GM23248 (cell line): ENCODE data around the gene IP6K1. TPM values are rescaled to one million over a fixed set of nuclear protein-coding genes. Genes with fewer than 3 reads are reported as not detected.
A peak's percentile ranks its signal among the peaks of the same experiment; 100 is the strongest.
"Not testable (repeated sequence)": the region's sequence is repeated elsewhere in the genome, so short reads cannot be mapped to it uniquely, and the experiment has no call there.

Source experiments
- DNase-seq: peaks from one replicate; pipeline ENCODE4 v3.0.0-alpha.2; 2015
- H2AFZ ChIP-seq: fragments of 200-600 bp; sonication (generic); 2 replicates; pipeline ENCODE4 v1.6.1; 2016; ENCODE audit warnings: antibody characterized with exemption
- H3F3A ChIP-seq: fragments of 200-600 bp; sonication (generic); 2 replicates; pipeline ENCODE4 v1.6.1; 2016; ENCODE audit warnings: mild to moderate bottlenecking, antibody characterized with exemption, mixed run types; ENCODE audit not compliant: insufficient read depth
- H3K27ac ChIP-seq: fragments of 200-600 bp; sonication (generic); 2 replicates; pipeline ENCODE4 v1.5.1; 2016; ENCODE audit warnings: mild to moderate bottlenecking
- H3K27me3 ChIP-seq: fragments of 200-600 bp; sonication (generic); replicated peaks from 2 replicates; pipeline ENCODE4 v1.6.1; 2016; ENCODE audit warnings: mild to moderate bottlenecking; ENCODE audit not compliant: insufficient read depth
- H3K36me3 ChIP-seq: fragments of 200-600 bp; sonication (generic); 2 replicates; pipeline ENCODE4 v1.6.1; 2016; ENCODE audit warnings: low read depth, mild to moderate bottlenecking
- H3K4me1 ChIP-seq: fragments of 200-600 bp; sonication (generic); 2 replicates; pipeline ENCODE4 v1.6.1; 2016; ENCODE audit warnings: mild to moderate bottlenecking; ENCODE audit not compliant: insufficient read depth
- H3K4me2 ChIP-seq: fragments of 200-600 bp; sonication (generic); one replicate; pipeline ENCODE4 v1.6.1; 2016; ENCODE audit warnings: mild to moderate bottlenecking; ENCODE audit not compliant: unreplicated experiment
- H3K4me3 ChIP-seq: fragments of 200-600 bp; sonication (generic); 2 replicates; pipeline ENCODE4 v1.5.1; 2016; ENCODE audit warnings: mild to moderate bottlenecking
- H3K79me2 ChIP-seq: fragments of 200-600 bp; sonication (generic); 2 replicates; pipeline ENCODE4 v1.6.1; 2016; ENCODE audit warnings: mild to moderate bottlenecking; ENCODE audit not compliant: insufficient read depth
- H3K9ac ChIP-seq: fragments of 200-600 bp; sonication (generic); 2 replicates; pipeline ENCODE4 v1.6.1; 2016; ENCODE audit warnings: mild to moderate bottlenecking
- H3K9me2 ChIP-seq: fragments of 200-600 bp; sonication (generic); 2 replicates; pipeline ENCODE4 v1.6.1; 2016; ENCODE audit warnings: mixed run types, mild to moderate bottlenecking, moderate library complexity; ENCODE audit not compliant: insufficient read depth
- H3K9me3 ChIP-seq: fragments of 200-600 bp; sonication (generic); one replicate; pipeline ENCODE4 v1.6.1; 2017; ENCODE audit warnings: low read depth
- H4K20me1 ChIP-seq: fragments of 200-600 bp; sonication (generic); 2 replicates; pipeline ENCODE4 v1.6.0; 2016; ENCODE audit not compliant: insufficient read depth
- EZH2 ChIP-seq: fragments of 200-600 bp; sonication (generic); IDR thresholded peaks from 2 replicates; pipeline ENCODE4 v1.6.1; 2018; ENCODE audit warnings: antibody characterized with exemption, mild to moderate bottlenecking; ENCODE audit not compliant: insufficient read depth, poor library complexity, severe bottlenecking
- EZH2phosphoT487 ChIP-seq: fragments of 200-600 bp; sonication (generic); IDR thresholded peaks from 2 replicates; pipeline ENCODE4 v1.6.1; 2018; ENCODE audit warnings: antibody characterized with exemption, moderate library complexity, mild to moderate bottlenecking, low read depth; ENCODE audit not compliant: insufficient read depth
- WGBS, 2 experiments: methylation state at CpG; one replicate each; pipeline ENCODE4 v1.1.6; 2015 to 2017; ENCODE audit warnings: low lambda C conversion rate in 2 of 2, low coverage in 1 of 2; ENCODE audit errors: missing lambda C conversion rate in 2 of 2; 5-methylcytosine and 5-hydroxymethylcytosine counted together
- in situ Hi-C: fragments of 300-500 bp; cut with MboI; formaldehyde crosslinking; loops from 2 replicates; pipeline ENCODE4 v1.15.0; 2020
- polyA plus RNA-seq: library from polyadenylated mRNA; unstranded; fragments of >200 nt; fragmentation: Nextera tagmentation; extraction: Ambion mirVana; gene quantifications from 2 replicates; pipeline ENCODE4 v1.2.1, GENCODE V29; 2016
- total RNA-seq: library from RNA; depleted of rRNA; stranded (reverse); fragments of >200 nt; shearing (Covaris generic); gene quantifications from 2 replicates; pipeline ENCODE4 v1.2.3, GENCODE V29; 2014

Gene IP6K1
- total and polyA plus RNA-seq, 2 experiments from 2014 or later = 18.7 to 27.2 TPM

DNA sequence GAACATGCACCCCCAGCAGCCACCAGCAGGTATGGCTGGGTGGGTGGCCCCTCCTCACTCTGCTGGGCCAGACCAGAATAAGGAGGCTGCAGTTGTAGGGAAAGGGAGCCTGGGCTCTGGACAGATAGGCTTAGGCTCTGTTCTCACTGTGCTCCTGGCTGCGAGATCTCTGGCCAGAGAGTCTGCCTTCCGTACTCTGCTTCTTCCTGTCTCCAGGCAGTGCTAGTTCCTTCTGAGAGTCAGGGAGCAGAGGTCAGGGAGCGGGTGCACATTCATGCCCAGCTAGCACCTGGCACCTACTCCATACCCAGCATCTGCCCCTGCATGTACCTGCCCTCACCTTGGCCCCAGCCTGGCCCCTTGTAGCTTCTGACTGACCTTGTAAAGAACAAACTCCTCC is 94.9 kb downstream of the IP6K1 start:
- H3K27ac ChIP-seq, H3K4me3 ChIP-seq, H3K4me2 ChIP-seq, H3K9me3 ChIP-seq, H3F3A ChIP-seq, H4K20me1 ChIP-seq, H3K27me3 ChIP-seq, H3K9ac ChIP-seq, H2AFZ ChIP-seq, DNase-seq, in situ Hi-C loops, H3K9me2 ChIP-seq, H3K36me3 ChIP-seq: not testable (repeated sequence)
- peaks cover 53% of the 10 kb centered on the region for H3K79me2 ChIP-seq
- 98 to 100% methylated on average over 3 of the region's 3 CpGs for WGBS, 2 experiments
- peaks cover 11% of the 10 kb centered on the region; the same call in 1 of the 2 replicates for H3K4me1 ChIP-seq

DNA sequence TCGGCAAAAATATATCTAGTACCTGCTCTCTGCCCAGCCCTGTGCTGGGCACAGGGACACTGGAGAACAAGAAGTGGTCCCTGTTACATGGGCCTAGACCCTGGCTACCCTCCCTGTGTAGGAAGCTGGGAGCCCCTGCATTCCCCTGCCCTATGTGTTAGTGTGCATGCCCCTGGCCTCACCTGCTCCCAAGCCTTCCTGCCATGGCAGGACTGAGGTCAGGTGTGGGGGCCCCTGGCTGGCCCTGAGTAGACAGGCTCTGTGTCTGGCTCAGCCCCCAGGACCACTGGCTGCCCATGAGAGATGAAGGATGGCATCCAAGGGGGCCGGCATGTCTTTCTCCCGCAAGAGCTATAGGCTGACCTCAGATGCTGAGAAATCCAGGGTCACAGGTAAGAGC is 95.5 kb downstream of the IP6K1 start:
- H3K79me2 ChIP-seq = peaks cover 53% of the 10 kb centered on the region
- H3K4me3 ChIP-seq, DNase-seq, H3K27me3 ChIP-seq, H3K9ac ChIP-seq, H3K9me2 ChIP-seq, H4K20me1 ChIP-seq, H2AFZ ChIP-seq, H3F3A ChIP-seq, H3K9me3 ChIP-seq, H3K27ac ChIP-seq, in situ Hi-C loops, H3K36me3 ChIP-seq: not testable (repeated sequence)
- H3K4me1 ChIP-seq = peaks cover 11% of the 10 kb centered on the region; the same call in 1 of the 2 replicates
- 91 to 92% methylated on average over 3 of the region's 3 CpGs for WGBS, 2 experiments
- peak overlapping the region; percentile 98 for H3K4me2 ChIP-seq

DNA sequence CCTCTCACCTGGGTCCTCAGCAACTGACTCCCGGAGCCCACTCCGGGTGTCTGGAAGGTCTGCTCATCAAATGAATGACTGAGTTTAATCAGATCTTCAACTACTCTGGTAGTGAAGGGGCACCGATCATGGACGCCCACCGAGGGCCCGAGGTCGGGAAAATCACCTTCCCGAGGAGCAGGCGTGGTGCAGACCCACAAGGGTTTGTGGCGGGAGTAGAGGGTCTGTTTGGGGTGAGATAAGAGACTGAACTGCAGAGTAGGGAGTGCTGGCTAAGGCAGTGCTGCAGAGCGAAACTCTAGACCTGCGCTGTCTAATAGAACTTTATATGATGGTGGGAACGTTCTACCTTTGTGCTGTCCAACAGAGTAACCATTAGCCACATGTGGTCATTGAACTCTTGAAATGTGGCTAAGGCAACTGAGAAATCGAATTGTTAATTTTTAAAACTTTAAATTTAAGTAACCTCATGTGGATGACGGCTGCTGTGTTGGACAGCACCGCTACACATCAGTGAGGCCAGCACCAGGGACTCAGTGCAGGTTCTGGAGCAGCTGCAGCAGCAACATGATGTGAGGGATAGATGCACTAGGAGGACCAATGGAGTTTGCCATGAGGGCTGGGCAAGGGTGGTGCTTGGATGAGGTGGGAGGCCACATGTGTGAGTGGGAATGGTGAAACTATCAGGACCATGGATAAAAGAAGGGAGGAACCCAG is 96.3 kb downstream of the IP6K1 start:
- H4K20me1 ChIP-seq, H3K9me3 ChIP-seq, H3F3A ChIP-seq, H3K9me2 ChIP-seq, H3K27me3 ChIP-seq, in situ Hi-C loops, H3K27ac ChIP-seq, H3K36me3 ChIP-seq: not testable (repeated sequence)
- Histone ChIP-seq H3K9ac (peak overlapping the region; percentile 88), H2AFZ (peak overlapping the region; percentile 96), H3K4me1 (peaks cover 11% of the 10 kb centered on the region; the same call in 1 of the 2 replicates), H3K4me2 (peak overlapping the region; percentile 98), H3K79me2 (peaks cover 53% of the 10 kb centered on the region), H3K4me3 (peak overlapping the region; percentile 93)
- peak; percentile 47 for DNase-seq
- 8 to 9% methylated on average over 16 of the region's 16 CpGs for WGBS, 2 experiments

DNA sequence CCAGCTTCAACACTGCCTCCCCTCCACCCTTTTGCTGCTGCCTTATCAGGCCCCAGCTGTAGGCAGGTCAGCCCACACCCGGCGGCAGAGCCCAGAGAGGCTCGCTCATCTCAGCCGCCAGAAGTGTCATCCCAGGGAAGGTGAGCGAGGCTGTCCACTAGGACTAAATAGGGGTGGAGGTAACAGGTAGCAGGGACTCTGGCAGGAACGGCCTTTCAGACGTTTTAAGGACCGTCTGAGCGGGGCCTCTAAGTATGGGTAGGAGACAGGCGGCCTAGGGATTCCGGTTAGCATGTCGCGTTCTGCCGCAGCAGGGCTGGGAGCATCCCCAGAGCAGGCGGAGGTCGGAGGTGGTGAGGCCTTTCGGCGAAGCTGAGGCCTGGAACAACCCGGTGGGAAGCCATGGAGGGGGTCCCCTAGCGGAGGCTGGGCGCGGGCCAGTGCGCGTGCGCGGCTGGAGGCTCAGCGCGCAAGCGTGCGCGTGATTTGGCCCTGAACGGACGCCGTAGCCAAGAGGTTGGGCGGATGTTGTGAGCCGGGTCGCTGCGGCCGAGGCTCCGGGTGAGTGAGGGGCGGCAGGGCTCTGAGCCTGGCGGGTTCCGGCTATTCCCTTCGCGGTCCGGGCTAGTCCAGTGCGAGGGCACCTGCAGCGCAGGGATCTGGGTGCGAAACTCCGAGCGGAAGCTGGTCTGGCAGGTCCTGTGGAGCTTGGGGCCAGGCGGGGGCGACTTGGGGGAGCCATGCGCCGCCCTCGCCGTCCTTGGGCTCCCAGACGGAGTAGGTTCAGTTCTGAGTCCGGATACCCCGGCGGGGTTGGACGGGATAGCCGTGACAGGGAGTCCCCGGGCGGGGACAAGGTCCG is 97.1 kb downstream of the IP6K1 start, which contains the start of the genes MST1 and RNF123:
TSS of gene MST1 (minus strand) at position 429 of the 862 bp plus-strand sequence. CDS start 783 bp downstream, outside the sequence.
TSS of gene RNF123 (plus strand) at position 512 of the 862 bp plus-strand sequence. CDS start 1,609 bp downstream, outside the sequence.
- peak within 1 kb of the TSS; percentile 96 for H2AFZ ChIP-seq
- H3F3A ChIP-seq = no peaks in the 10 kb centered on the region
- no peaks in the 10 kb centered on the region for H3K27me3 ChIP-seq
- peaks cover 11% of the 10 kb centered on the region; the same call in 1 of the 2 replicates for H3K4me1 ChIP-seq
- peaks cover 47% of the 10 kb centered on the region for H3K79me2 ChIP-seq
- H3K9me3 ChIP-seq = no peaks in the 10 kb centered on the region
- no peaks in the 10 kb centered on the region for H3K9me2 ChIP-seq
- peak within 1 kb of the TSS; percentile 98 for H3K4me2 ChIP-seq
- no peaks in the 10 kb centered on the region for H3K36me3 ChIP-seq
- TF ChIP-seq EZH2 = no peak
- no peak for TF ChIP-seq EZH2phosphoT487
- H3K9ac ChIP-seq = peak within 1 kb of the TSS; percentile 88
- in situ Hi-C loops = no loop called here
- peak within 1 kb of the TSS; percentile 93 for H3K4me3 ChIP-seq
- peak within 1 kb of the TSS; percentile 30 for H3K27ac ChIP-seq
- WGBS, 2 experiments = 3 to 4% methylated on average over 42 to 66 of the region's 66 CpGs
- no peaks in the 10 kb centered on the region; the same call in 1 of the 2 replicates for H4K20me1 ChIP-seq
- DNase-seq = peak; percentile 89

DNA sequence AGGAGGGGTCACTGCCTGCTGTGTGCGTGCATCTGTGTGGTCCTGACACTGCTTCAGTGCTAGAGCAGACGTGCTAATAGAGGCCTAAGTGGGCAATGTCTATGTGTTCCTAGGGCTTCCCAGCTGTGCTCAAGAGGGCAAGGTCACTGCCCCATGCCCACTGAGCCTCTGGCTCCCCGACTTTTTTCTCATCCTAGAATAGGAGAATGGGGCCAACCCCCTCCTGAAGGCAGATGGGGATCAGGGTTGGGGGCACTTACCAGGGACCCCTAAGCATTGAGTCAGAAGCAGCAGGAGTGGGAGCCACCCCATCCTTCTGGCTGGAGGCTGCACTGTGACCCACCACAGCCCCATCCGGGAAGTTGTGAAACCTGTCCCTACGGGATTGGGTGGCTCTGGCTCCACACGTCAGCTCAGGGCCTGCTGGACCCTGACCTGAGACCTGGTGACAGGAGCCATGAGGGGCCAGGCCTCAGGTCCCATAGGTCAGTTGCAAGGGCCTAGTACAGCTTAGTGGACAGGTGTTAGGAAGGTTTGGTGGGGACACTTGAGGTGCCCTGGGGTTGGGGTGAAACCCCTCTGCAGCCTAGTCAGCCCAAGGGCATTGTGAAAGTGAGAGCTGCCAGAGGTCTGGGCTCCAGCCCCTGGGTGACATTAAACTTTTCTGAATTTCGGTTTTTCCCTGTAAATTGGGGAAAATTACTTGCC is 97.8 kb downstream of the IP6K1 start:
- H3K9me2 ChIP-seq, H4K20me1 ChIP-seq, H3K9me3 ChIP-seq, H3K27me3 ChIP-seq, H3F3A ChIP-seq, H3K36me3 ChIP-seq, DNase-seq, in situ Hi-C loops: not testable (repeated sequence)
- Histone ChIP-seq H2AFZ (peak overlapping the region; percentile 96), H3K4me3 (peak overlapping the region; percentile 93), H3K79me2 (peaks cover 39% of the 10 kb centered on the region), H3K27ac (peak overlapping the region; percentile 30), H3K9ac (peak overlapping the region; percentile 88), H3K4me1 (peaks cover 11% of the 10 kb centered on the region; the same call in 1 of the 2 replicates), H3K4me2 (peak overlapping the region; percentile 98)
- WGBS, 2 experiments = 75 to 79% methylated on average over 7 of the region's 7 CpGs

DNA sequence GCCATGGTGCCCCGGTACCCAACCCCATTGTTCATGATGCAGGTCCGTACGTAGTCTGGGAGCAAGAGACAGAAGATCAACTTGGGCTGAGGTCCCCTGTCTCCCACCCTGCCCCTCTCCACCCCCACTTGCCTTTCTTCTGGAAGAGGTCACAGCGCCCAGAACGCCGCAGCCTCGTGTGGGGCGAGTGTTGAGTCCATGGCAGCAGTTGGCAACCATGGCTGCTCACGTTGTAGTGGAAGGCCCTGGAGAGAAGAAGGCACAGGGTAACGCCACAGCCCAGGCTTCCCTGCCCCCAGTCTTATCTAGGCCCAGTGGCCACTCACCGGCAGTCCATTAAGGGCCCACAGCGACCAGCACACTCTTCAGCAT is 98.9 kb downstream of the IP6K1 start:
- H3F3A ChIP-seq, H2AFZ ChIP-seq, H3K9me3 ChIP-seq, in situ Hi-C loops, H3K4me2 ChIP-seq, H3K4me3 ChIP-seq, H3K36me3 ChIP-seq, H3K27ac ChIP-seq, H3K27me3 ChIP-seq, H3K9ac ChIP-seq, H4K20me1 ChIP-seq, DNase-seq, H3K9me2 ChIP-seq: not testable (repeated sequence)
- peaks cover 31% of the 10 kb centered on the region for H3K79me2 ChIP-seq
- H3K4me1 ChIP-seq = peaks cover 11% of the 10 kb centered on the region; the same call in 1 of the 2 replicates
- WGBS, 2 experiments = 90% methylated on average over 11 to 12 of the region's 12 CpGs
